Iris pigment epithelial cell (primary cell): Measurements from ENCODE around the gene IGF2BP3.
"Not testable (repeated sequence)": the region's sequence is repeated elsewhere in the genome, so short reads cannot be mapped to it uniquely, and the experiment has no call there.

ENCODE experiments used
- DNase-seq: peaks from one replicate; pipeline ENCODE4 v3.0.0-alpha.2; 2011; ENCODE audit warnings: low read depth

The IGF2BP3 gene

DNA sequence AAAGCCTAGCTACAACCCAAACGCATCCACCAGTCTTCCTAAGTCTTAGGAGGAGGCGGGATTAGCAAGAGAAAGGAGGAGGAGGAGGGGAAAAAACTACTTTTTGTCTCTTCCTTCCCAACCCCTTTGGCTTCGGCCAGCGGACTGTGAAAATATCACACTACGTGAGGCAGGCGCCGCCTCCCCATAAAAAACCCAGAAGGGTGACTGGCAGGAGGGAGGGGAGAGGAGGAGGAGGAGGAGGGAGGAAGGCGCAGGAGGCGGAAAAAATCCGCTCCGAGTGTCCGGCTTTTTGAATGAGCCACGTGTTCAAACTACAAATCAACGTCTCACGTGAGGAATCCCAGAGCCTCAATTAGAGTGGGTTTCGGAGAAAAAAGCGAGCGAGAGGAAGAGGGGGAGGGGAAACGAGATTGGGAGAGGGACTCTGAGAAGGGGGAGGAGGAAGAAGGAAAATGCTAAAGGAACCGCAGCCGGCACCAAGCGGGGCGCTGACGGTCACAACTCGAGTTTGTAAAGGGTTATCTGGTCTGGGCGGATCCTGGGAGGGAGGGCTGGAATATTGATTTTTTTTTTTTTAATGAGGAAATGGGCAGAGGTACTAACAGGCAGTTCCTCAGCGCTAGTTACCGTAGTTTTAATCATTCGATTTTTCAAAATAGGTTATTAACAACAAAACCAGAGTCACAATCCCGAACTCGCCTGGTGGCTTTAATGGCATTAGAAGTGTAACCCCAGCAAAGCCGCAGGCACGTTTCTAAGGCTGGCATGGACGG, at the start of gene IGF2BP3:
Gene IGF2BP3 (minus strand): TSS at position 162 of the 776 bp plus-strand sequence. CDS start 381 bp downstream, outside the sequence.
- peak; percentile 97 for DNase-seq

DNA sequence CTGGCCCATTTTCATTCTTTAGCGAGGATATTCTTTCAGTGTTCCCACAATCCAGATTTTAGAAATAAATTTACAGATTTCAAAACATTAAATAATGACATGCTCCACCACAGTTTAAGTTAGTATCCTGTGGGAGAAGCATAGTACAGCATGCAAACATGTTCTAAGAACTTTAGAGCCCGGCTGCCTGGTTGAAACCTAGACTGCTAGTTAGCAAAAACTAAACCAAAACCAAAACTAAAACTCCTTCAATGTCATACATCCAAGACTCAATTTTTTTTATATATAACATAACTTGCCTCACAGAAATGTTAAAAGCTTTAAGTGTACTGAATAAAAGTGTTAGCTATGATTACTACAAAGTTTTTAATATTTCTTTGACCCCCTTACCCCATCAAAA, 44.5 kb upstream of the IGF2BP3 start:
- DNase-seq: no peak

DNA sequence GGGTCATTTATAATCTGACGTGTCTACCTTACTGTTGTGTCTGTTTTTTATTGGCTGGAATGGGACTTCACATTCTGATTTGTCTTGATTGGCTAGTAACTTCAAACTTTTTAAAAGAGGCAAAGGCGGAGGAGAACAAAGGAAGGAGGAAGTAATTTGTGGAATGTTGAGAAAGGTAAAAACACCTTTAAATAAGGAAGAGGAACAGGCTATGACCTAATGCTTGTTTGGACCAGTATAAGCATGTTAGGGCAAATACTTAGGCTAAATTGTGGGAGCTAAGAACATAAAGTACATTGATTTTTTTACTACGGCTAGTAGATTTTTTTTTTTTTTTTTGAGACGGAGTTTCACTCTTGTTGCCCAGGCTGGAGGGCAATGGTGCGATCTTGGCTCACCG, 43.5 kb upstream of the IGF2BP3 start:
- DNase-seq: not testable (repeated sequence)

DNA sequence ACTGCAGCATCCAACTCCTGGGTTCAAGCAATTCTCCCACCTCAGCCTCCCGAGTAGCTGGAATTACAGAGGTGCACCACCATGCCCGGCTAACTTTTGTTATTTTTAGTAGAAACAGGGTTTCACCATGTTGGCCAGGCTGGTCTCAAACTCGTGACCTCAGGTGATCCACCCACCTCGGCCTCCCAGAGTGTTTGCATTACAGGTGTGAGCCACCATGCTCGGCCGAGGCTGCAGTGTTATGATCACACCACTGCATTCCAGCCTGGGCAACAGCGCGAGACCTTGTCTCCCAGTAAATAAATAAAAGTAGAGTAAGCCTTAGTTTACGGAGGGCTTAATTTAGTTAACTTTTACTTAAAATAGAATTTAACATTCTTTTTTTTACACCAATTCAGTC, 23.7 kb upstream of the IGF2BP3 start:
- DNase-seq: no peak

DNA sequence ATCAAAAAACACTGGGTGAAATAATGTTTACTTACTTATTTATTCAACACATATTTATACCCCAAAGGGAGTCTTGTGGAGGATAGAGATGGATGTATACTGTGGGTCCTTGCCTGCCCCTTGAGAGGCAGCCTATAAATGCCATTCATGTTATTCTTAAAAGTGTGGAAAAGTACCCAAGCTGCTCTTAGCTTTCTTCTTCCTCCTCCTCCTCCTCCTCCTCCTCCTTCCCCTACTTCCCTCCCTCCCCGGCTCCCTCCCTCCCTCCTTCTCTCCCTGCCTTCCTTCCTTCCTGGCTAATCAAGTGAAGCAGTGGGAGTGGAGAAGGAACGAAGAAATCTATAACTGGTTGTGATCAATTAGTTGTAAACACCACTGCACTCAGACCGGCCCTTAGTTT, 21.2 kb upstream of the IGF2BP3 start:
- no peak for DNase-seq

DNA sequence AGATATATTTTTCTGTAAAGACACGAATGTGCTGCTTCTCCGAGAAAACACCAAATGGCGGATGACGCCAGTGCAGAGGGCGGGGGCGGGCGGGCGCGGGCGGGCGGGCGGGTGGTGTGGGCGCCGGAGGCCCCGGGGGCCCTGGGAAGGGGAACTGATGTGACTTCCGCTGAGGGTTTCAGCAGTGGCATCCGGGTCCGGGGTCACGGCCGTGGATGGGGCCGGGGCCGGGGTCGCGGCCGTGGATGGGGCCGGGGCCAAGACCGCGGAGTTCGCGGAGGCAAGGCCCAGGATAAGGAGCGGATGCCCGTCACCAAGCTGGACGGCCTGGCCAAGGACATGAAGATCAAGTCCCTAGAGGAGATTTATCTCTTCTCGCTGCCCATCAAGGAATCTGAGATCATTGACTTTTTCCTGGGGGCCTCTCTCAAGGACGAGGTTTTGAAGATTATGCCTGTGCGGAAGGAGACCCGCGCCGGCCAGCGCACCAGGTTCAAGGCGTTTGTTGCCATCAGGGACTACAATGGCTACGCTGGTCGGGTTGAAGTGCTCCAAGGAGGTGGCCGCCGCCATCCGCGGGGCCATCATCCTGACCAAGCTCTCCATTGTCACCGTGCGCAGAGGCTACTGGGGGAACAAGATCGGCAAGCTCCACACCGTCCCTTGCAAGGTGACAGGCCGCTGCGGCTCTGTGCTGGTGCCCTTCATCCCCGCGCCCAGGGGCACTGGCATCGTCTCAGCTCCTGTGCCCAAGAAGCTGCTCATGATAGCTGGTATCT, 20.3 kb upstream of the IGF2BP3 start:
- DNase-seq: peak; percentile 25

DNA sequence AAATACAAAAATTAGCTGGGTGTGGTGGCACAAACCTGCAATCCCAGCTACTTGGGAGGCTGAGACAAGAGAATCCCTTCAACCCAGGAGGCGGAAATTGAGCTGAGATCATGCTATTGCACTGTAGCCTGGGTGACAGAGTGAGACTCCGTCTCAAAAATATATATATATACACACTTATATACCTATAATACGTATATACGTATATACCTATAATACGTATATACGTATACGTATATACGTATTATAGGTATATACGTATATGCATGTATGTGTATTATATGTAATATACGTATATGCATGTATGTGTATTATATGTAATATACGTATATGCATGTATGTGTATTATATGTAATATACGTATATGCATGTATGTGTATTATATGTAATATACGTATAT, 18.4 kb upstream of the IGF2BP3 start:
- DNase-seq: not testable (repeated sequence)

DNA sequence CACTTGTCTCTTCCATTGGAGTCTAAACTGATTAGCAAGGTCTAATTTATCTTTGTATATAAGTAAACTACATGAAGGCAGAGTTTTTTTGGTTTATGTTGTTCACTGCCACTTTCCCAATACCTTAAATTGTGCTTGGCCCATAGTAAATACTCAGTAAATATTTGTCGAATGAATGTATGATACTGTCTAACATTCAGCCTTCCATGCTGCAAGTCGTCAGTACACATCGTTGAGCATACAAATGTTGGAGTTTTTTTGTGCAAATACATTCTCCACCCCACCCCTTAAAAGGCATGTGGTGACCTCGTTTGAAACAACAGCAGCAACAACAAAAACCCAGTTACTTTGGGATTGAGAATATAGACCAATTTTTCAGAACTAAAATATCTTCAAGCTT, 17.4 kb upstream of the IGF2BP3 start:
- DNase-seq: no peak

DNA sequence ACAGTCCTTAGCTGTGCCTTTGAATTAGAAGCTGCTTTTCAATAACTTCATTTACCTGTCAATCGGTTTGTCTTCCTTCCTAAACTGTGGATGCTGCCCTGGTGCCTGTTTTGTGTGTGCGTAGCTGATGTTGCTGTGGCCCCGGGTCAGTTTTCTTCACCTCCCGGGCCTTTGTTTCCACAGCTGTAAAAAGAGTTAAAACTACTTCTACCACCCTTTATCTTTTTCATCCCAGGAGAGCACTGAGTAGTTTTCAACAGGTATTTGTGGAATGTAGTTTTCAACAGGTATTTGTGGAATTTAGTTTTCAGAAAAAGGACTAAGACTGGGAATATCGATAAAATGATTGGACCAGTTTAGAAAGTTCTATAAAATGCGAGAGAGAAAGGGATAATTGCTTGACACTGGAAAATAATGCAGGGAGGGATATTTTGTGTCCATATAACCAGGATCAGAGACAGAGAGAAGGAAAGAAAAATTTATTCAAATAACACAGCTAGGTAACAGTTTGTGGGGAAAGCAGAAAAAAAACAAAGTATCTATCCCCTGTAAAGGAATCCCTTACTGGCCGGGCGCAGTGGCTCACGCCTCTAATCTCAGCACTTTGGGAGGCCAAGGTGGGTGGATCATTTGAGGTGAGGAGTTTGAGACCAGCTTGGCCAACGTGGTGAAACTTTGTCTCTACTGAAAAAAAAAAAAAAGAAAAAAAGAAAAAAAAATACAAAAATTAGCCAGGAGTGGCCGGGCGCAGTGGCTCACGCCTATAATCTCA, 15.9 kb upstream of the IGF2BP3 start:
- no peak for DNase-seq

DNA sequence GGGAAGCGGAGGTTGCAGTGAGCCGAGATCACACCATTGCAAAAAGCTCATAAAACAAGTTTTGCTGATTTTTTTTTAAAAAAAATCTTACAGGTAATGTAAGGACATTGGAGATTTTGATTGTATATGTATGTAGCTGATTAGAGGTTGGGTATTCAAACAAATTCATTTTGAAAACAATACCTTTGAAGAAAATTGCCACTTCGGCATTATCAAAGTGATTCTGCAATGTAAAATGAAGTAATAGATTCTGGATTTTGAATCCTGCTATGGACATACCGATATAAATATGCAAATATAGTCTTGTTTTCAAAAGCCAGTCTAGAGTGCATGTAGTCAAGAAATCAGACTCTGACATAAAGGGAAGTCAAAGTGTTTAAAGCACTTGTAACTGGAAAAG, 12.4 kb upstream of the IGF2BP3 start:
- DNase-seq: no peak

DNA sequence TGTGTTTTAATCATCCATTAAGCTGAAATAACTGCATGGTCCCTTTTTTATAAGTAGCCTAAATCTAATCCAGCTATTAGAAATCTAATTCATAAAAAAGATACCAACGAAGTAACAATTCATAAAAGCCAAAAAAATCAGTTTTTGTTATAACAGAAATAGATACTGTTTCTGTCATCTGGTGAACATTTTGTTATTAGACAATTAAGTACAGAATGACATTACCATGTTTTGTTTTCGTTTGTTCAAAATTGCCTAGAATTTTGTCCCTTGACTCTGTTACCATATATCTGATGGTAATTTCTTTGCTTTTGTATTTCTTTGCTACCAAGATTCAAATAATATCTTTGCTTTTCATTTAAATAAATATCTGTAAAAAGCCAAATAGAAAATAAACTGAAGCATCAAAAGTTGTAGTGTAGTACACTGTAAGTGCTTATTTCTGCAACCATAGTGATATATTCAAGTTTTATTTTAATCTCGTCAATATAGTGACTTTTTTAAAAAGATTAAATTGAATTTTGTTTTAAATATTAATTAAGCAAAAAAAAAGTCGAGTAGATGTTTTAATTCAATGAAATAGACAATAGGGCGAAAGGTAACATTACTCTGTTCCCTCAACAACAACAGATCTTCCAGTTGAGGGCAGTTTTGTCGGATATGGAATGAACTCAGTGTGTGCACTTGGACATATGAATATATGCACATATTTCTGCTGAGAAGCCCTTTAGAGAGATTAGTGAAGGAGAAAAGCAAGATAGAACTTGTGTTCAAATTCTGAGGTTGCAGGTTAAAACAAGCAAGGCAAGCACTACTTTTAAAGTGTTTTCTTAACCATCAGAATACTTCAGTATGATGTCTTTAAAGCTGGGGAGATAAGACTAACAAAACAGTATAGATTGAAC, 7.9 kb upstream of the IGF2BP3 start:
- DNase-seq: no peak

DNA sequence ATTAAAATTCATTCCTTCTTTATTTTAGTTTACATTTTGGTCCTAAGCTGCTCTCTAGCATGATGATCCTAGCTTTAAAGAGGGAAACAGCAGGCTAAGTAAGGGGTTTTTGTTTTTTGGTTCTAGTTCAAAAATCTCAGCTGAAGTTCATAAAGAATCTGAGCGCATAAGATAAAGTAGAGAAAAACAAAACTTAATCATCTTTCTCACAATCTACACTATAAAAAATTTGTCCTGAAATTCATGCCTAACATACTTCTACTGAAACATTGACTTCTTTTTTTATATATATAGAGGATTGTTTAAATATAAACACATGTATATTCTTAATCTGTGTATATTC, 6.8 kb upstream of the IGF2BP3 start:
- DNase-seq: no peak

DNA sequence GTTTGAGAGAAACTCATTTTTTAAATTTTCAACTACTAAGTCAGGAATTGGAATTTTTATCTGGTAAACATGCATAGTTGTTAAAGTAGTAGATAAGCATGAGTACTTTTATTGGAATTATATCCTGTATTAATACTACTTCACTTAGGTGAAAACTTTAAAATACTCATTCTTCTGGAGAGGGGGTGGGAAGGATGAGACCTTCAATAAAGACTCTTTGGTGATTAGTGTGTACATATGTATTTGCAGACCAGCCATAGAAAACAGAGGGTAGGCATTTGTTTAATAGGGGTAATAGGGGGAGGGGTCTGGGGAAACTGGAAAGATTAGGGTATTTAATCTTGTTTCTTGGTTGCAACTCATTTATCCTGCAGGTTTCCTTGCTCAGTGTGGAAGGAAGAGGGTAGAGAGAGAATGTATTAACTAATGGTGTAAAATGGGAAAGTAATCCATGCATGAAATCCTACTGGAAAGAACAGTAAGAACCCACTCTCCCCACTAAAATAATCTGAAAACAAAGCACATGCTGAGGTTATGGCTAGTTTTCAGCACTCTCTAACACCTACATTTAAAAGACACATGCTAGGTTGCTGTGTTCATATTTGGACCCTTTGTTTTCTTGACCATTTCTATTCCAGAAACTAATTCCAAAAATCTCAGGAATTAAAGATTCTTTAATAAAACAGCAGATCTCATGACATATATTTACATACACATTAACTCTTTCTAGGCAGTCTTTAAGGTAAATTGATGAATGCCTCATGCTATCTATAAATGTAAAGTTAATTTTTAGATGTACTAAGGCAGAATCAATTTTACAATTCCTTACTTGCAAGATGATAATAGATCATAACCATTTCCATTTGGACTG, 6.2 kb upstream of the IGF2BP3 start:
- DNase-seq: no peak

DNA sequence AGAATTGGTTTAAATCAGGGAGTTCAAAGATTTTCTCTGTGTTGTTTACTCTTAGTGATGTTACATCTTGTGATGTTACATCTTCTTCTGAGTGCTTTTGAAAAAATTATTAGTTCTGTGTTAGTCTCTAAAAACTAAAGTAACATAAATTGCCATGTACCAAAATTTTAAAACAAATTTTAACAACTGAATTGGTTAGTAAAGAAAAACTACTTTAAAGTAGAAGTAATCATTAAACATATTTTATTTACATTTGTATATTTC, 5.2 kb upstream of the IGF2BP3 start:
- no peak for DNase-seq

DNA sequence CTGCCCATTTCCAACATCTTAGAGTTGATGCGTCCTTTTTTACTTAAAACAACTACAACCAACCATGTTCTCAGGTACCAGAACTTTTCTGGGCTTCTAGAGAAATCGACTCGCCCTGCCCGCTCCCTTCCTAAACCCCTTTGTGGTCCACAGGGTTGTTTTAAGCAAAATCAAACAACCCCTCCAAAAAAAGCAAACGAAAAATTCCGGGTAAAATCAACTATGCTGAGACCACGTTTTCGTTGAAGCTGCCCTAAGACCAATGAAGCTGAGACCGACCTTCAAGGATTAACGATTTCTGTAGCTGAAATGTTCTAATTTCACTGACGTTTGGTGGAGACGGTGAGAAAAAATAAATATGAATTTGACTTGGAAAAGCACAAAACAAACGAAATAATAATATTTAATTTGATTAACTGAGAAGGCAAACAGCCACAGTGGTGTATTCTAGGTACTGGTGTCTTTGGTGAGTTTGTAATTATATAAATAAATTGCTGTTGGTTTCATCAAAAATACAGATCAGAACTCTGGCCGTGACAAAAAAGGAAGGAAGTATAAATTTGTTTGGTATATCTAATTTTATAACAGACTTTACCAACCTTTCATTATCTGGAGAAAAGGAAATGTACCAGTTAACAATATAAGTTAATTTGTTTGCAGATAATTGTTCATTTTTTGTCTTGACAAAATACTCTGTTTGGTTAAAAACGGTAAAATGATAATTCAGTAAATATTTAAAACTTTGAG, 4.7 kb upstream of the IGF2BP3 start:
- no peak for DNase-seq

DNA sequence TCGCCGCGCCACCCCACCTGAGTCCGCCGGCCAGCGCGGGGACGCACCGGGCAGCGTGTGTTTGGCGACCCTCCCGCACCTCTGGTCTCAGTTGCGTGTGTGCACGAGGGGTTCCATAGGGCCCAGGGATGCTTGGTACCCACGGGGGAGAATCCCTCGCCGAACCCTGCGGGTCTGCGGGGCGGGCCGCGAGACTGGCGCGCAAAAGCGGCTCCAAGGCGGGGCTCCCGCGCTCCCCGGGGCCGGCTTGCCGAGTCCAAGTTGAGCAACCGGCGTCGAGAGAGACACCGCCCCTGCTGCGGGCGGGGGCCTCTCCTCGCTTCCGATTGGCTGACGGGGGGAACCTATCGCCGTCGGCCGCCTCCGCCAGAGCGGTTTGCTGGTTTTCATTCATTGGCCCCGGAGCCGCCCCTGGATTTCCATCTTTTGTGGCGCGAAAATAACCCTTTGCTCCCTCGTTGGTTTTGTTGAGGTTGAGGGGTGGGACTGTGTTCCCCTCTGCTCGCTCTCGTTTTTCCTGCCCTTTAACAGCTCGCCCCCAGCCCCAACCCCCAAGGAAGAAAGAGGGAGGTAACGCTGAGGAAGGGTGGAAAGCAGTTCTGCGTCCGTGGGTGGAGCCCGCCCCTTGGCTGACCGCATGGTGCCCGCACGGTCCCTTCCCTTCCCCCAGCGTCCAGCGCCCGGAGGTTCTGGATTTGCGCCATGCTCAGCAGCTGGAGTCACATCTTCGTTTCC, 4.0 kb upstream of the IGF2BP3 start:
- peak; percentile 97 for DNase-seq

DNA sequence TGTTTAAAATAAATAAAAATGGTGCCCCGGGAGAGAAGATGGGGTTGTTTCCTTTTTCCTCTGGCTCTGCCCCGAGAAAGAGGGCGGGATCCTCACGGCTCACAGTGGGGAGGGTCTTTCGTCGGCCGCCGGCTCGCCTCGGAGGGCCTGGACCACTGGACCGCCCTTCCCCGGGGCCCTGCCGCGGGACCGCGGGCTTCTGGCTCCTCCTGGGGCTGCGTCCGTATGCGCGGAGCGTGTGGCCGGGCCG, 3.5 kb upstream of the IGF2BP3 start:
- DNase-seq: no peak

DNA sequence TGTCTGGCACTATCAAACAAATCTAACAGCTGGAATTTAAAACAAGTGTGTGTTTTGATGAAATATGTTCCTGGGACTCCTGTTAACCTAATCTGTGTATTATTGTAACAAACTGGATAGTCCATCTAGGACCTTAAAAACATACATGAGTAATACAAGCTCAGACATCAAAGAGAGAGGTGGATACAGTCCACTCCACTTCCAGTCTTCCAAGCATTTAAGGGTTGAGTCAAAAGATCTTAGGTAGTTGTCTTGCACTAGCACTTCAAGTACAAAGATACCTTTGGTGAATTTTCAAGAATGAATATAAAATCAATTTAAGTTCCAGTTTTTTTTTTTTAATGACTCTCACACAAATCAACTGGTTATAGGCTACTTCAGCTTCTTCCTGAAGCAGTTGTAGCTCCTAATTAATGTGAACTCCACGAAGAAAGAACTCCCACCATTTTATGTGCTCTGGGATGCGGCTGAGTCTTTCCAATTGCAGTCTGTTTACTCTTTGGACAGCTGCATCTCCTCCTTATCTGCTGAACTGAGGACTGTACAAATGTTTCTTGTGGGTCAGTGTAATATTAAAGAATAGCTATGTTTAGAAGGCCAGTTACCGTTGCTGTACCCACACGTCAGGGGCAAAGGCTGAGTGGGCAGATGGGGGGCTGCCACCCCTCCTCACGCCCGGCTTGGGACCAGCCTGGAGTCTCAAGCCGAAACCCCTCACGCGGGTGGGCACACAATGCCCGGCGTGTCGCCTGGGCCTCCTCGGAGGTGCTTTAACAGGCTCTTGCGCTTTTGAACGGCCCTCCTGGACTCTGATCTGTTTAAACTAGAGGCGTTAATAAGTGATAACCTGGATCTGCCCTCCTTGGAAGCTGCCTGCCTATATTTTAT, 2.9 kb upstream of the IGF2BP3 start:
- DNase-seq: peak; percentile 21

DNA sequence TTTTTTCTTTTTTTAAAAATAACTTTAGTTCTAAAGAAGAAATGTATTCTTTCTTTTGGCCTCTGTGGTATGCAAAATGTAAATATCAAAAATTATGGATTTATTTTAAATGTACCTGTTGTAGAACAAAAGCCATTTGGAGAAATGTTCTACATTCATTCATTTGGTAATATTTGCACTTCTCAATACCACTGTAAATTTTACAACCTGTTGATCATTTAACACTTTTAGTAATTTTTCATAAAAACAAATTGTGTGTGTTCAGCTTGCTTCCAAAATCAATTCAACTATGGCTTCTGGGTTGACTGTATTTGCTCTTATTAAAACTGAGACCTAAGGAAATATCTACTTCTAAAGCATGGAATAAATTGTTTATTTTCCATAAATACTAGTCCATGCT, 2.3 kb upstream of the IGF2BP3 start:
- no peak for DNase-seq
